RWPE1 (cell line): ENCODE data around the gene TRPC4AP.

ENCODE experiments used
- CTCF ChIA-PET: fragments of 350-600 bp; sonication (Branson Sonifier 250); formaldehyde crosslinking; extraction: SDS; loops from one replicate; lab custom pipeline; 2021; lab: Yijun Ruan, JAX
- POLR2A ChIA-PET: fragments of 400-600 bp; formaldehyde crosslinking; extraction: SDS; loops from one replicate; lab custom pipeline; 2020; ENCODE audit warnings: antibody characterized with exemption; ENCODE audit not compliant: low non-redundant PET; lab: Yijun Ruan, JAX
- DNase-seq: peaks from one replicate; pipeline ENCODE4 v3.0.0; 2012; ENCODE audit warnings: low spot score
- H3K27ac ChIP-seq: fragments of 450-650 bp; 2 replicates; pipeline ENCODE4 v1.5.1; 2017
- CTCF ChIP-seq: fragments of 450-650 bp; conservative IDR thresholded peaks from 2 replicates; pipeline ENCODE4 v1.5.1; 2017; ENCODE audit warnings: low read depth, mild to moderate bottlenecking

Gene TRPC4AP

GRCh38 chr20:35092524-35093266 lies at the start of gene TRPC4AP:
Gene TRPC4AP, minus strand, starts transcription at chr20:35092807. Its CDS starts 26 bp downstream, at chr20:35092781.
- ChIA-PET POLR2A (interaction anchor here (0.5 kb wide), 2 partner anchors 16 to 55 kb away, joined by 3 read pairs; no protein-coding TSS in a partner anchor), CTCF (interaction anchor here (0.6 to 1.3 kb wide), 9 partner anchors 9 to 1976 kb away, joined by 3 to 5 read pairs (median 4); no protein-coding TSS in a partner anchor)
- peak within 1 kb of the TSS; percentile 80 for H3K27ac ChIP-seq
- peak; percentile 100 for TF ChIP-seq CTCF
- DNase-seq, result peak; percentile 95

GRCh38 chr20:35135867-35136586 lies 43.4 kb upstream of the TRPC4AP start:
- ChIA-PET CTCF (interaction anchor here (0.6 kb wide), 1 partner anchor 319 kb away, joined by 3 read pairs; no protein-coding TSS in a partner anchor), POLR2A (no interaction called here)
- no peak overlapping the region for H3K27ac ChIP-seq
- TF ChIP-seq CTCF, result no peak
- DNase-seq, result no peak

GRCh38 chr20:35134880-35135279 lies 42.3 kb upstream of the TRPC4AP start:
- ChIA-PET CTCF (interaction anchor here (0.5 to 1.9 kb wide), 2 partner anchors 10 to 308 kb away, joined by 3 to 6 read pairs; no protein-coding TSS in a partner anchor), POLR2A (no interaction called here)
- DNase-seq, result no peak
- no peak for TF ChIP-seq CTCF
- H3K27ac ChIP-seq, result peak overlapping the region; percentile 10

- ChIA-PET CTCF (interaction anchor here (0.5 to 1.9 kb wide), 4 partner anchors 11 to 308 kb away, joined by 3 to 7 read pairs (median 5); no protein-coding TSS in a partner anchor), POLR2A (no interaction called here)
Observed at GRCh38 chr20:35134472-35134871, 41.9 kb upstream of the TRPC4AP start.

GRCh38 chr20:35133735-35134134 lies 41.1 kb upstream of the TRPC4AP start:
- no peak for TF ChIP-seq CTCF
- DNase-seq, result no peak
- CTCF ChIA-PET, result interaction anchor here (0.6 to 1.9 kb wide), 5 partner anchors 11 to 259 kb away, joined by 3 to 7 read pairs (median 4); no protein-coding TSS in a partner anchor
- no peak overlapping the region for H3K27ac ChIP-seq
- POLR2A ChIA-PET, result no interaction called here

More at GRCh38 chr20:35134472-35134871, 41.9 kb upstream of the TRPC4AP start:
- H3K27ac ChIP-seq, result peak overlapping the region; percentile 10
- DNase-seq, result no peak
- no peak for TF ChIP-seq CTCF

- no peak for DNase-seq
- CTCF ChIA-PET, result interaction anchor here (0.6 to 1.9 kb wide), 4 partner anchors 12 to 314 kb away, joined by 3 to 6 read pairs (median 5); no protein-coding TSS in a partner anchor
- H3K27ac ChIP-seq, result no peak overlapping the region
- POLR2A ChIA-PET, result no interaction called here
- TF ChIP-seq CTCF, result no peak
Observed at GRCh38 chr20:35133031-35133430, 40.4 kb upstream of the TRPC4AP start.
